HL-60 (cell line): ENCODE results near the gene UTP14C.

Experiments
- DNase-seq, 2 experiments: peaks; one replicate each; pipeline ENCODE4 v3.0.0-alpha.2; 2010 to 2020; ENCODE audit warnings: low read depth in 1 of 2, low spot score in 1 of 2
- H3K27ac ChIP-seq: fragments of 250-450 bp; sonication (Bioruptor Pico); replicated peaks from 2 replicates; pipeline ENCODE4 v1.5.1; 2020; ENCODE audit warnings: mild to moderate bottlenecking, moderate library complexity
- H3K27me3 ChIP-seq: fragments of 250-450 bp; sonication (Bioruptor Pico); 2 replicates; pipeline ENCODE4 v1.5.1; 2021; ENCODE audit warnings: mild to moderate bottlenecking, moderate library complexity; ENCODE audit not compliant: insufficient read depth, poor library complexity, severe bottlenecking
- H3K4me3 ChIP-seq: replicated peaks from 2 replicates; pipeline ENCODE4 v1.5.1; 2011; ENCODE audit warnings: mild to moderate bottlenecking, control low read depth, low read length; ENCODE audit not compliant: insufficient read depth
- CTCF ChIP-seq: IDR thresholded peaks from one replicate; pipeline ENCODE4 v1.5.1; 2011; ENCODE audit warnings: low read length, control low read depth, inconsistent platforms; ENCODE audit not compliant: insufficient read depth
- GABPA ChIP-seq: IDR thresholded peaks from 2 replicates; pipeline ENCODE4 v1.6.1; 2012; ENCODE audit warnings: low read depth
- POLR2AphosphoS5 ChIP-seq: IDR thresholded peaks from 2 replicates; pipeline ENCODE4 v1.6.1; 2012; ENCODE audit warnings: low read depth
- REST ChIP-seq: IDR thresholded peaks from 2 replicates; pipeline ENCODE4 v1.6.1; 2012; ENCODE audit warnings: low read depth; ENCODE audit not compliant: insufficient replicate concordance
- SPI1 ChIP-seq: IDR thresholded peaks from 2 replicates; pipeline ENCODE4 v1.6.1; 2012; ENCODE audit warnings: low read depth, mild to moderate bottlenecking, borderline replicate concordance

Gene UTP14C

DNA sequence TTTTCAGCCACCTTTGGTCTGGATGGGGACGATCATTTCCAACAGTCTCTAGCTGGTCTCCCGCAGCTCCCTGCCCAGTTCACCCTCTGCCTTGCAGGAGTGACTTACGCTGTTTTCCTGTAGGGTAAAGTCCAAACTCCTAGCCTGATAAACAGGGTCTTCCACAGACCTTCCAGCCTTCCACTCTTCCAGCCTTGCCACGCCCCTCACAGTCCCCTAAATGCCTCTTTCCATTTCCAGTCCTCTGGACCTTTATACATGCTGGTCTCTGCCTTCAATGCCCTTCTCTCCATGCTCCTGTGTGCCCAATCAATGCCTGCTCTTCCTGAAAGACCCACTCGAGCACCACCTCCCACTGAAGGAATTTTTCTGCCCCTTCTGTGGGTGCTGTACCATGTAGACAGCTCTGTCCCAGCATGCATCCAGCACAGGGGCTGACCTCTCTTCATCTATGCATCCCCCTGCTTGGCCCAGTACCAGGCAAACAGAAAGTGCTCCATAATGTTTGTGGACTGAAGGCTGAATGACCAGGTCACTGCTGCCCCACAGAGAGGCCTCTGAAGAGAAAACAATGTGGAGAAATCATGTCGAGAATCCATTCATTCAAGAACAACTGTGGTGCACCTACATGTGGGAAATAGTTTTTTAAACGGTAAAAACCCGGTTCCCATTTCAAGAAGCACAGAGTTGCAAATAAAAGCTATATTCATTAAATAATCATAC, 17.8 kb upstream of the UTP14C start:
- TF ChIP-seq CTCF (no peak), SPI1 (no peak), POLR2AphosphoS5 (no peak), GABPA (no peak)
- Histone ChIP-seq H3K27ac (no peak overlapping the region), H3K4me3 (no peak overlapping the region), H3K27me3 (peaks cover 57% of the 10 kb centered on the region)
- no peak for DNase-seq

- TF ChIP-seq GABPA (no peak), CTCF (no peak), REST (no peak), POLR2AphosphoS5 (no peak), SPI1 (no peak)
- H3K27ac ChIP-seq = no peak overlapping the region
These were observed 14.5 kb upstream of the UTP14C start for GRCh38 chr13:52009946-52010345.

DNA sequence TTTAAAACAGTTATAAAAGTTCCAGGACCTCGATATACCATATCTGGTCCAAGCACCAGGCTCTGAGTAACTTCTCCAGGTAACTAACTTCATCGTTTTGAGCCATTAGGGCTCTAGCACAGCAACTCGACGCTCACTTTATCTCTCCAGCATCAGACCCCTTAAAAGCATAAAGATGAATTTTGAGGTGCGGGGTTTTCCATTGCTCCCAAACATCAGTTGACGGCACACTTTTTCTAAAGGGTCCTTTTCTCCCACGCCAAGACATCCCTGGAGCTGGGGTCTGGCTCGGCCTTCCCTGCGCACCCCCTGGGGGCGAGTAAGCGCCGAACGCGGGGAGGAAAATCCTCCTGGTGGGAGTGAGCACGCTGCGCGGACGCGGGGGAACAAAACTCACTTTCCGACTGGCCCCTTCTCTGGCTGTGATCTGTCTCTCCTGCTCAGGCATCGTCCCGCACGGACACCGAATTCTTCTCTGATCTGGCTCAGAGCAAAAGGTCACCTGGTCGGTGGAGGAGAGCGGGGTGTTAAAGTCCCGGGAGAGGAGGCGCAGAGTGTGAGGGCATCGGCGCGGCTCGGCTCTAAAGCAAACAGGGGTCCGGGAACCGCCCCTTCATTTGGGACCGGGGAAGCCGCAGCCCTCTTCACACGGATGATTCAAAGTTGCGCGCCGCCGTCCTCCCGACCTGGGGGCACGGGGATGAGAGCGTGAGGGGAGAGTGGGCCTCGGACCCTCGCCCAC, 13.4 kb upstream of the UTP14C start, which contains the start of gene ATP7B:
Gene ATP7B, minus strand, starts transcription at position 561 of the 742 bp plus-strand sequence. Its CDS starts 113 bp downstream, at position 448.
- DNase-seq = no peak
- Histone ChIP-seq H3K27me3 (peaks cover 52% of the 10 kb centered on the region), H3K4me3 (peak within 1 kb of the TSS; percentile 100), H3K27ac (peak within 1 kb of the TSS; percentile 71)
- TF ChIP-seq SPI1 (no peak), GABPA (no peak), POLR2AphosphoS5 (no peak), REST (no peak), CTCF (no peak)

More at GRCh38 chr13:52009946-52010345, 14.5 kb upstream of the UTP14C start:
- DNase-seq = no peak
- Histone ChIP-seq H3K4me3 (no peak overlapping the region), H3K27me3 (peaks cover 57% of the 10 kb centered on the region)
